ENCODE results near the gene EPB41. TPM values are rescaled to one million over a fixed set of nuclear protein-coding genes. Genes with fewer than 3 reads are reported as not detected.

EPB41 gene
- total and polyA plus RNA-seq, 2 experiments from 2014 or later, result 26.8 to 112 TPM

- no peaks in the 10 kb centered on the region for H3K9me3 Mint-ChIP-seq
- DNase-seq (ENCODE audit: low spot score), result no peak
- no peak overlapping the region for H3K4me3 Mint-ChIP-seq
These were observed 35.6 kb upstream of the EPB41 start for GRCh38 chr1:28878796-28879195.

More at GRCh38 chr1:28878796-28879195, 35.6 kb upstream of the EPB41 start:
- no peak for TF ChIP-seq NANOG (IDR thresholded peaks at IDR 0.05; ENCODE audit: borderline replicate concordance)
- no peak for TF ChIP-seq ZNF462 (CRISPR knock-in tag; IDR thresholded peaks at IDR 0.05)
- no peak for TF ChIP-seq EZH2phosphoT487 (IDR thresholded peaks at IDR 0.05; ENCODE audit: unreplicated experiment)
- TF ChIP-seq ZNF331 (CRISPR knock-in tag; IDR thresholded peaks at IDR 0.05; ENCODE audit: low read depth), result no peak
- Mint-ChIP-seq H3K4me1 (peaks cover 18% of the 10 kb centered on the region), H3K36me3 (ENCODE audit: low read depth) (no peaks in the 10 kb centered on the region; the same call in 2 of the 3 replicates), H3K27me3 (ENCODE audit: insufficient read depth, low read depth, poor library complexity) (peaks cover 20% of the 10 kb centered on the region), H3K27ac (no peak overlapping the region)
- Histone ChIP-seq H3K36me3 (ENCODE audit: insufficient read depth) (no peaks in the 10 kb centered on the region), H3K4me1 (ENCODE audit: insufficient read depth) (peaks cover 9% of the 10 kb centered on the region), H3K27me3 (ENCODE audit: insufficient read depth) (no peaks in the 10 kb centered on the region), H3K4me3 (no peak overlapping the region), H4K20me1 (replicated peaks; ENCODE audit: insufficient read depth) (no peaks in the 10 kb centered on the region), H3K4me2 (no peak overlapping the region), H3K9me2 (ENCODE audit: insufficient read depth) (no peaks in the 10 kb centered on the region), H3K27ac (ENCODE audit: low read depth) (no peak overlapping the region), H2AFZ (no peak overlapping the region), H3F3A (replicated peaks; ENCODE audit: low read depth) (no peaks in the 10 kb centered on the region; the same call in 1 of the 2 replicates), H3K79me2 (replicated peaks; ENCODE audit: insufficient read depth) (no peaks in the 10 kb centered on the region)
- no peak for ATAC-seq
